M059J (cell line): ENCODE results near the gene FAM200B. TPM values are rescaled to one million over a fixed set of nuclear protein-coding genes. Genes with fewer than 3 reads are reported as not detected.

Source experiments
- DNase-seq: peaks from one replicate; pipeline ENCODE4 v3.0.0-alpha.2; 2012; ENCODE audit warnings: low read depth
- total RNA-seq: library from RNA; depleted of rRNA; stranded (reverse); fragments of >200 nt; shearing (Covaris generic); gene quantifications from 2 replicates; pipeline ENCODE4 v1.2.3, GENCODE V29; 2014; rRNA removed

Gene FAM200B
- total RNA-seq, 1 experiment from 2014 or later: 55.4 TPM

- DNase-seq: no peak
Measured at GRCh38 chr4:15736514-15737050, 55.0 kb downstream of the FAM200B start.

DNA sequence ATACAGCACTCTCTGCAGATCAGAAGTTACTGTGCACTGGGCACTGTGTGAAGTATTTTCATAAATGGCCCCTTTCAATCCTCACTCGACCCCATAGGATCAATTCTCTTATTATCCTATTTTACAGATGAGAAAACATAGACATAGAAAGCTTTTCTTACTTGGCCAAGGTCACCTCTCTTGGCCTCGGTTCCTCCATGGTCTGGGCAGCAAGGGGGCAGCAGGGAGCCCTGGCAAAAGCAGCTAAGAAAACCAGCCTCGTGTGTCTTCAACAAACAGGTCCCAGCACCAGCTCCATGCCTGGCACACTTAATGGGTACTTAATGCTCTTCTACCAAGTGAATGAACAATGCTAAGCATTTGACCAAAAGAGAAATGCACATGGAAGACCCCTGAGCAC is 55.6 kb downstream of the FAM200B start:
- no peak for DNase-seq

GRCh38 chr4:15738877-15739276 is 57.2 kb downstream of the FAM200B start:
- peak; percentile 14 for DNase-seq

Other genes with a start within 250 kb of the FAM200B start
- 9.9 and 26.8 TPM in 2 replicates for gene CC2D2A, start 211.9 kb upstream of the FAM200B start, total RNA-seq
- gene FBXL5, start 26.5 kb upstream of the FAM200B start, total RNA-seq: 91.0 and 123 TPM in 2 replicates
- gene BST1, start 21.2 kb downstream of the FAM200B start, total RNA-seq: 3.0 and 8.6 TPM in 2 replicates
- 0.44 and 0.99 TPM in 2 replicates for gene CD38, start 96.5 kb downstream of the FAM200B start, total RNA-seq